IPS-18a (cell line): ENCODE data around the gene ARL8A.

Experiments
- H3K27ac ChIP-seq: one replicate; pipeline ENCODE4 v1.5.1; 2013; ENCODE audit warnings: low read length
- H3K27me3 ChIP-seq: one replicate; pipeline ENCODE4 v1.6.1; 2013; ENCODE audit warnings: mild to moderate bottlenecking, low read length; ENCODE audit not compliant: control insufficient read depth, insufficient read depth
- H3K36me3 ChIP-seq: one replicate; pipeline ENCODE4 v1.6.1; 2013; ENCODE audit warnings: low read depth, low read length; ENCODE audit not compliant: control insufficient read depth
- H3K4me1 ChIP-seq: one replicate; pipeline ENCODE4 v1.6.1; 2013; ENCODE audit warnings: low read depth, low read length; ENCODE audit not compliant: control insufficient read depth
- H3K4me3 ChIP-seq: one replicate; pipeline ENCODE4 v1.5.1; 2013; ENCODE audit warnings: low read length
- H3K9ac ChIP-seq: one replicate; pipeline ENCODE4 v1.6.1; 2013; ENCODE audit warnings: mild to moderate bottlenecking, low read length, moderate library complexity
- H3K9me3 ChIP-seq: one replicate; pipeline ENCODE4 v1.6.1; 2013; ENCODE audit warnings: low read depth, low read length; ENCODE audit not compliant: control insufficient read depth

ARL8A gene

DNA sequence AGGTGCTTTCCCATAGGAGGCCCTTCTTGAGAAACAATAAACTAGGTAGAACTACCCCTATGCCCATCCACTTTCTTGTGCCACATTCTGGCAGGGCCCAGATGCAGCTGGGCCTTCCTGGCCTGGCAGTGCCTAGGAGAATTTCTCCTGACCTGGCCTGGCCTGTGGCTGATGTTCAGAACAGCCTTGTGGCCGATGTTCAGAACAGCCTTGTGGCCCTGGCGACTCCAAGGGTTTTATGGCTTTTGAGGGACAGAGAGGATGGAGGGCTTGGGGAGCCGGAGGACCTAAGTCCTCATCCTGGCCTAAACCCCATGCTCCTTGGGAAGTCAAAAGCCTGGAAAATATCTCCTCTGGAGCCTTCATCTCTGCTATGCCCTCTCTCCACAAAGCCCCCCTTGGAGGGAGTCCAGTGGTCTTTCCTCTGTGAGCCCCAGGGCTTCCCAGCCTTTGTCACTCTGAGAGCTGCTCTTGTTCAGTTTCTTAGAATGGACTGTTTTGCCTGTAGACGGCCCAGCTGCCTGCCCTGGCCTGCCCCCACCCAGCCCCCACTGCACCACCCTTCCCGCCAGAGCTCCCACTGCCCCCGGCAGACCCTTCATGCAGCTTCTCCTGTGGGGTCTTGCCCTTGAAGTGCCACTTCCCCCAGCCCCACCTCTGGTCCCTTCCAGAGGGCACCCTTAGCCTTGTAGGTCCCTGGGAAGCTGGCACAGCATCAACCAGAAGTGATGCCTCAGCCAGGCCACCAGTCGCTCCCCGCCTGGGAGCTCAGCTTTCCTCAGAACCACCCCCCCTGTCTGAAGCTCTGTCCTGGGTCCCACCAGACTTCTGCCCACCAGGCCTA is 14.9 kb downstream of the ARL8A start:
- Histone ChIP-seq H3K4me1 (no peaks in the 10 kb centered on the region), H3K36me3 (peaks cover 9% of the 10 kb centered on the region), H3K9ac (no peak overlapping the region), H3K27ac (no peak overlapping the region), H3K9me3 (no peaks in the 10 kb centered on the region), H3K27me3 (no peaks in the 10 kb centered on the region), H3K4me3 (no peak overlapping the region)

DNA sequence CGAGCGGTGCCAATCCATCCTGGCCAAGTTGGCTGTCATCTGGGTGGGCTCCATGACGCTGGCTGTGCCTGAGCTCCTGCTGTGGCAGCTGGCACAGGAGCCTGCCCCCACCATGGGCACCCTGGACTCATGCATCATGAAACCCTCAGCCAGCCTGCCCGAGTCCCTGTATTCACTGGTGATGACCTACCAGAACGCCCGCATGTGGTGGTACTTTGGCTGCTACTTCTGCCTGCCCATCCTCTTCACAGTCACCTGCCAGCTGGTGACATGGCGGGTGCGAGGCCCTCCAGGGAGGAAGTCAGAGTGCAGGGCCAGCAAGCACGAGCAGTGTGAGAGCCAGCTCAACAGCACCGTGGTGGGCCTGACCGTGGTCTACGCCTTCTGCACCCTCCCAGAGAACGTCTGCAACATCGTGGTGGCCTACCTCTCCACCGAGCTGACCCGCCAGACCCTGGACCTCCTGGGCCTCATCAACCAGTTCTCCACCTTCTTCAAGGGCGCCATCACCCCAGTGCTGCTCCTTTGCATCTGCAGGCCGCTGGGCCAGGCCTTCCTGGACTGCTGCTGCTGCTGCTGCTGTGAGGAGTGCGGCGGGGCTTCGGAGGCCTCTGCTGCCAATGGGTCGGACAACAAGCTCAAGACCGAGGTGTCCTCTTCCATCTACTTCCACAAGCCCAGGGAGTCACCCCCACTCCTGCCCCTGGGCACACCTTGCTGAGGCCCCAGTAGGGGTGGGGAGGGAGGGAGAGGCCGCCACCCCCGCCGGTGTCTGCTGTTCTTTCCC is 16.5 kb downstream of the ARL8A start:
- Histone ChIP-seq H3K9me3 (no peaks in the 10 kb centered on the region), H3K4me3 (no peak overlapping the region), H3K36me3 (peaks cover 5% of the 10 kb centered on the region), H3K27me3 (no peaks in the 10 kb centered on the region), H3K27ac (no peak overlapping the region), H3K9ac (no peak overlapping the region), H3K4me1 (no peaks in the 10 kb centered on the region)

DNA sequence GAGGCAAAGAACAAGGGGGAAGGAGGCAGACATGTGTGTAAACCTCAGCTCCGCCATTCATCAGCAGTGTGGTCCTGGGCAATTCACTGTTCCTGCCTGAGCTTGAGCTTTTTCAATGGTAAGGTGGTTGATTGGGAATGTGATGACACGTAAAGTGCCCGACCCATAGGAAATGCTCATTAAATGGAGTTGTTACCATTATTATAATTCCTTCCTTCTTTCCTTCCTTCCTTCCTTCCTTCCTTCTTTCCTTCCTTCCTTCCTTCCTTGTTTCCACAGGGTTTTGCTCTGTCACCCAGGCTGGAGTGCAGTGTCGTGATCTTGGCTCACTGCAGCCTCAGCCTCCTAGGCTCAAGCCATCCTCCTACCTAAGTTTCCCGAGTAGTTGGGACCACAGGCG is 17.5 kb downstream of the ARL8A start:
- Histone ChIP-seq H3K9ac (no peak overlapping the region), H3K9me3 (no peaks in the 10 kb centered on the region), H3K36me3 (peaks cover 1% of the 10 kb centered on the region), H3K4me3 (no peak overlapping the region), H3K4me1 (peaks cover 2% of the 10 kb centered on the region), H3K27me3 (no peaks in the 10 kb centered on the region), H3K27ac (no peak overlapping the region)

DNA sequence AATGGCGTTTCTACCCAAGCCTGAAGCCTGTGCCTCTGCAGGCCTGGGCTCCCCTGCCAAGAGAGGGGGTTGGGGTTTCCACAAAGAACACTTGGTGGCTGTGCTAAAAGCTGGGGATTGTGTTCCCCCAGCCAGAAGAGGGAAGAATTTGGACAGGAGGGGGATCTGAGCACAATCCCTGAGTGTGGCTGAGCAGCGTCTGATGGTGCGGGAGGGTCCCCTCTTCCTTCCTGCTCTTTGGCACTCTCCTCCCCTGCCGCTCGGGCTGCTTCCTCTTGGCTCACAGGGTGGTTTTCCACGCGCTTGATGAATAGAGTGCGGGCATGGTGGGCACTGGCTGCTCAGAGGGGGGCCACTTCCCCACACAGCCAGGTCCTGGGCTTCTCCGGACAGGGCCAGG is 18.1 kb downstream of the ARL8A start:
- Histone ChIP-seq H3K27ac (no peak overlapping the region), H3K9me3 (no peaks in the 10 kb centered on the region), H3K4me1 (peaks cover 2% of the 10 kb centered on the region), H3K27me3 (no peaks in the 10 kb centered on the region), H3K9ac (no peak overlapping the region), H3K4me3 (no peak overlapping the region), H3K36me3 (no peaks in the 10 kb centered on the region)

DNA sequence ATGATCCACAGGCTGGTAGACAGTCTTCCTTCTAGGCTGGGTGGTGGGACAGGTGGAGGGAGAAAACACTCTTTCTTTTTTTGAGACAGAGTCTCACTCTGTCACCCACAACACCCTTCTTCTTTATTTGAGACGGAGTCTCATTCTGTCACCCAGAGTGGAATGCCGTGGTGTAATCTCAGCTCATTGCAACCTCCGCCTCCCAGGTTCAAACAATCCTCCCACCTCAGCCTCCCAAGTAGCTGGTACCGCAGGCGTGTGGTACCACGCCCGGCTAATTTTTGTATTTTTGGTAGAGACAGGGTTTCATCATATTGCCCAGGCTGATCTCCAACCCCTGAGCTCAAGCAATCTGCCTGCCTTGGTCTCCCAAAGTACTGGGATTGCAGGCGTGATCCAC is 18.9 kb downstream of the ARL8A start:
- H3K9ac ChIP-seq: no peak overlapping the region
- H3K27me3 ChIP-seq: no peaks in the 10 kb centered on the region
- H3K4me1 ChIP-seq: peaks cover 2% of the 10 kb centered on the region
- H3K27ac ChIP-seq: no peak overlapping the region
- no peaks in the 10 kb centered on the region for H3K36me3 ChIP-seq
- no peaks in the 10 kb centered on the region for H3K9me3 ChIP-seq
- H3K4me3 ChIP-seq: no peak overlapping the region

DNA sequence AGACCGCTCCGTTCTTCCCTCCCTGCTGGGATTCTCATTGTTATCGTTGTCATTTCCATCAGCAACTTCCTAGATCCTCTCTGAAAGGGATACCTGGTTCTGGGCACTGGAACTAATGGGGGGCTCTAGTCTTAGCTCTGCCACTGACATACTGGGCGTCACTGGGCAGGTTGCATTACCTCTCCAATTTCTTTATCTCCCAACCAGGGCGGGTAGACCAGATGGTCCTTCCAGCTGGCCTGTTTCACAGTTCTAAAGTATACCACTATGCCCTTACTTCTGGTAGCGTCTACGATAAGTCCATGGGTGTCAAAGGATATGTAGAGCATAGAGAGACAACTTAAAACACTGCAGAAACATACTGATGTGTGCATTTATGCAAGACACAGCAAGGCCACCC is 20.4 kb downstream of the ARL8A start:
- H3K4me3 ChIP-seq: no peak overlapping the region
- H3K27me3 ChIP-seq: no peaks in the 10 kb centered on the region
- no peak overlapping the region for H3K9ac ChIP-seq
- no peaks in the 10 kb centered on the region for H3K36me3 ChIP-seq
- H3K4me1 ChIP-seq: peaks cover 2% of the 10 kb centered on the region
- H3K9me3 ChIP-seq: no peaks in the 10 kb centered on the region
- no peak overlapping the region for H3K27ac ChIP-seq

DNA sequence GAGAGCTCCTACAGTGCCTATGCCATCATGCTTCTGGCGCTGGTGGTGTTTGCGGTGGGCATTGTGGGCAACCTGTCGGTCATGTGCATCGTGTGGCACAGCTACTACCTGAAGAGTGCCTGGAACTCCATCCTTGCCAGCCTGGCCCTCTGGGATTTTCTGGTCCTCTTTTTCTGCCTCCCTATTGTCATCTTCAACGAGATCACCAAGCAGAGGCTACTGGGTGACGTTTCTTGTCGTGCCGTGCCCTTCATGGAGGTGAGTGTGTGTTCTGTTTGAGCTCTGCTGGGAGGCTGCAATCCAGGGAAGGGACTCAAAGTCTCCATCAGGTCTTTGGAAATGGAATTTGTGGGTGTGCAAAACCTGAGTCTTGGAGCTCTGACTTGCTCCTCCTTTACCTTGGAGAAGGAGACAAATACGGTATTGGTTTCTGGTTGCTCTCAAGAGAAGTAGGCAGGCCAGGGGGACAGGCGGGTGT is 21.2 kb downstream of the ARL8A start:
- H3K4me3 ChIP-seq: no peak overlapping the region
- no peaks in the 10 kb centered on the region for H3K27me3 ChIP-seq
- H3K36me3 ChIP-seq: no peaks in the 10 kb centered on the region
- no peak overlapping the region for H3K9ac ChIP-seq
- H3K9me3 ChIP-seq: no peaks in the 10 kb centered on the region
- H3K27ac ChIP-seq: no peak overlapping the region
- H3K4me1 ChIP-seq: peaks cover 2% of the 10 kb centered on the region

DNA sequence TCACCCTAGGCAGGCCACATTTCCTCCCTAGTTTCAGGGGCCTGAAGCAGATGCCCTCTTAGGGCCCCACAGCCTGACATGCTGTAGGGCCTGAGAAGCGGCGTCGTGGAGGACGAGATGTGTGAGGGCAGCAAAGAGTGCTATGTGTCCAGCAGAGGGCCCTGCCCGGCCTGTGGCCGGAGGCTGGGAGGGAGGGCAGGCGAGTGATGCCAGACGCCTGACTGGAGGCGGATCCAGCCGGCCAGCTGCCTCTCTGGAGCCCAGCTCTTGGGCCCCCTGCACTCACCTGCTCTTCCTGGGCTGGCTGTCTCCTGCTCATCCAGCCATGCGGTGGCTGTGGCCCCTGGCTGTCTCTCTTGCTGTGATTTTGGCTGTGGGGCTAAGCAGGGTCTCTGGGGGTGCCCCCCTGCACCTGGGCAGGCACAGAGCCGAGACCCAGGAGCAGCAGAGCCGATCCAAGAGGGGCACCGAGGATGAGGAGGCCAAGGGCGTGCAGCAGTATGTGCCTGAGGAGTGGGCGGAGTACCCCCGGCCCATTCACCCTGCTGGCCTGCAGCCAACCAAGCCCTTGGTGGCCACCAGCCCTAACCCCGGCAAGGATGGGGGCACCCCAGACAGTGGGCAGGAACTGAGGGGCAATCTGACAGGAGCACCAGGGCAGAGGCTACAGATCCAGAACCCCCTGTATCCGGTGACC is 21.8 kb downstream of the ARL8A start, which contains the start of gene GPR37L1:
Gene GPR37L1 (plus strand): TSS at position 279 of the 697 bp plus-strand sequence. CDS start 47 bp downstream, at position 326.
- Histone ChIP-seq H3K36me3 (no peaks in the 10 kb centered on the region), H3K27me3 (no peaks in the 10 kb centered on the region), H3K9ac (no peak within 1 kb of the TSS), H3K4me3 (no peak within 1 kb of the TSS), H3K27ac (no peak within 1 kb of the TSS), H3K4me1 (peaks cover 2% of the 10 kb centered on the region), H3K9me3 (no peaks in the 10 kb centered on the region)

DNA sequence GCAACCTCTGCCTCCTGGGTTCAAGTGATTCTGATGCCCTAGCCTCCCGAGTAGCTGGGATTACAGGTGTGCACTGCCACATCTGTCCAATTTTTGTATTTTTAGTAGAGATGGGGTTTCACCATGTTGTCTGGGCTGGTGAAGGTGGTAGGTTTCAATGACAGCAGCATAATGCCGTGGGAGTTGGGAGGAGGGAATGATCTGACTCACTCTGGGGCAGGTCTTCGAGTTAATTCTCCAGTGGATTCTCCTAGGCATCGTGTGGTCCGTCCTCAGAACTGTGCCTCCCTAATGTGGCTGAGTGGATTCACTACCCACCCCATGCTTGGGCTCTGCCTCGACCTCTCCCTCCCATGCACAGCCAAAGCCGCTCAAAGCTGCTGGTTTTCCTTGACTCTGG is 23.5 kb downstream of the ARL8A start:
- Histone ChIP-seq H3K4me1 (peaks cover 2% of the 10 kb centered on the region), H3K36me3 (no peaks in the 10 kb centered on the region)

DNA sequence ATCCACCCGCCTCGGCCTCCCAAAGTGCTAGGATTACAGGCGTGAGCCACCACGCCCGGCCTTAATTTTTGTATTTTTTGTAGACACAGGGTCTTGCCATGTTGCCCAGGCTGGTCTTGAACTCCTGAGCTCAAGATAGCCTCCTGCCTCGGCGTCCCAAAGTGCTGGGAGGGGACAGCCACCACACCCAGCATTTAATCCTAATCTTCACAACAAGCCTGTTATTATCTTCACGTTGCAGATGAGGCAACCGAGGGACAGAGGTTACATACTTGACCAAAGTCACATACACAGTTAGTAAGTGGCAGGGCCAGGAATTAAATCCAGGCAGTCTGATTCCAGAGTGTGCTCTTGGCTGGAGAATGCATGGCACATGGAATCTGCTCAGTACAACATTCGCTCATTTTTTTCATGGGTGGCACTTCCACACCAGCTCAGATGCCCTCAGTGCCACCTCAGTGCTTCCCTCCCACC is 26.6 kb downstream of the ARL8A start:
- Histone ChIP-seq H3K9me3 (no peaks in the 10 kb centered on the region), H3K27me3 (no peaks in the 10 kb centered on the region), H3K4me3 (no peak overlapping the region), H3K9ac (no peak overlapping the region), H3K27ac (no peak overlapping the region), H3K36me3 (no peaks in the 10 kb centered on the region), H3K4me1 (peaks cover 2% of the 10 kb centered on the region)

More for the DNA sequence above, 23.5 kb downstream of the ARL8A start:
- Histone ChIP-seq H3K27ac (no peak overlapping the region), H3K9me3 (no peaks in the 10 kb centered on the region), H3K4me3 (no peak overlapping the region), H3K27me3 (no peaks in the 10 kb centered on the region), H3K9ac (no peak overlapping the region)

DNA sequence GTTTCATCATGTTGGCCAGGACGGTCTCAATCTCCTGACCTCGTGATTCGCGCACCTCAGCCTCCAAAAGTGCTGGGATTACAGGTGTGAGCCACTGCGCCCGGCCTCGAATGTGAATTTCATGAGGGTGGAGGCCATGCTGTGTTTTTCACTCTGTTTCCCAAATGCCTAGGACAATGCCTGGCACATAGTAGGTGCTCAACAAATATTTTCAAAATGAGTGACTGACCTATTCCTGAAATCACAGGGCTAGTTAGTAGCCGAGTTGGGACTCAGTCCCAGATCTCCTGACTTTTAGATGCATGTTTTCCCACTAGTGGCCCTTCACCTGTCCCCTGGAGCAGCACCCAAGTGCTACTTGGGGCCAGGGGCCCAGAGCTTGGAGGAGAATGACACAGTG is 28.2 kb downstream of the ARL8A start:
- H3K4me3 ChIP-seq: no peak overlapping the region
- no peak overlapping the region for H3K27ac ChIP-seq
- H3K9me3 ChIP-seq: no peaks in the 10 kb centered on the region
- no peak overlapping the region for H3K9ac ChIP-seq
- no peaks in the 10 kb centered on the region for H3K27me3 ChIP-seq
- H3K4me1 ChIP-seq: no peaks in the 10 kb centered on the region
- H3K36me3 ChIP-seq: no peaks in the 10 kb centered on the region
